Fibroblast of lung (primary cell): ENCODE measurements around the gene WNT11. TPM values are rescaled to one million over a fixed set of nuclear protein-coding genes. Genes with fewer than 3 reads are reported as not detected.

Experiments
- DNase-seq, 2 donors: peaks; one replicate each; pipeline versions ENCODE4 v3.0.0 to v3.0.0-alpha.2; 2010; ENCODE audit warnings: low read depth in 2 of 2
- H2AFZ ChIP-seq: 2 replicates; pipeline ENCODE4 v1.5.1; 2012; ENCODE audit warnings: low read length, control low read depth, inconsistent platforms
- H3K27ac ChIP-seq: 2 replicates; pipeline ENCODE4 v1.5.1; 2011; ENCODE audit warnings: low read length, control low read depth; ENCODE audit not compliant: insufficient read depth
- H3K27me3 ChIP-seq: 2 replicates; pipeline ENCODE4 v1.5.1; 2011; ENCODE audit warnings: mild to moderate bottlenecking, low read length; ENCODE audit not compliant: control insufficient read depth, insufficient read depth
- H3K36me3 ChIP-seq: 2 replicates; pipeline ENCODE4 v1.5.1; 2011; ENCODE audit warnings: low read length; ENCODE audit not compliant: control insufficient read depth, insufficient read depth
- H3K4me1 ChIP-seq: 2 replicates; pipeline ENCODE4 v1.5.1; 2011; ENCODE audit warnings: low read length; ENCODE audit not compliant: control insufficient read depth, insufficient read depth; ENCODE audit errors: extremely low read depth
- H3K4me2 ChIP-seq: 2 replicates; pipeline ENCODE4 v1.5.1; 2011; ENCODE audit warnings: low read length, control low read depth; ENCODE audit not compliant: insufficient read depth; ENCODE audit errors: extremely low read depth
- H3K4me3 ChIP-seq, 4 experiments: fragments of 200-600 bp in 1 of 4; sonication (generic) in 1 of 4; replicated peaks in 1 of 4; 2 replicates each; pipeline ENCODE4 v1.5.1; 2011 to 2016; ENCODE audit warnings: low read length in 4 of 4, low read depth in 3 of 4, mild to moderate bottlenecking in 3 of 4, control low read depth in 2 of 4, inconsistent platforms in 1 of 4, mixed read lengths in 1 of 4; ENCODE audit not compliant: insufficient read depth in 1 of 4; ENCODE audit errors: control extremely low read depth in 1 of 4
- H3K79me2 ChIP-seq: 2 replicates; pipeline ENCODE4 v1.5.1; 2012; ENCODE audit warnings: mild to moderate bottlenecking, low read length, inconsistent platforms; ENCODE audit not compliant: control insufficient read depth, insufficient read depth
- H3K9ac ChIP-seq: 2 replicates; pipeline ENCODE4 v1.5.1; 2011; ENCODE audit warnings: mild to moderate bottlenecking, low read length, control low read depth; ENCODE audit not compliant: insufficient read depth
- H3K9me3 ChIP-seq: 2 replicates; pipeline ENCODE4 v1.5.1; 2012; ENCODE audit warnings: low read depth, low read length; ENCODE audit not compliant: control insufficient read depth, insufficient read depth
- H4K20me1 ChIP-seq: 2 replicates; pipeline ENCODE4 v1.5.1; 2011; ENCODE audit warnings: low read length; ENCODE audit not compliant: control insufficient read depth, insufficient read depth; ENCODE audit errors: extremely low read depth
- CTCF ChIP-seq, 2 donors: IDR thresholded peaks in 1 of 2; conservative IDR thresholded peaks in 1 of 2; 1 replicate in 1 of 2; 2 replicates in 1 of 2; pipeline ENCODE4 v1.5.1; 2011 to 2012; ENCODE audit warnings: low read length in 2 of 2, control low read depth in 1 of 2, inconsistent platforms in 1 of 2, low read depth in 1 of 2, mild to moderate bottlenecking in 1 of 2
- EZH2 ChIP-seq: IDR thresholded peaks from 2 replicates; pipeline ENCODE4 v1.5.1; 2012; ENCODE audit warnings: low read length, control low read depth, mild to moderate bottlenecking; ENCODE audit errors: missing control alignments
- polyA plus RNA-seq, 2 donors: library from polyadenylated mRNA; depleted of rRNA in 1 of 2; stranded (reverse) in 1 of 2; unstranded in 1 of 2; fragments of >200 nt; gene quantifications; 2 replicates each; pipeline ENCODE4 v1.2.1, GENCODE V29; 2011 to 2012; ENCODE audit warnings: missing spikeins in 1 of 2
- total RNA-seq: library from RNA; depleted of rRNA; stranded (reverse); fragments of >200 nt; gene quantifications from 2 replicates; pipeline ENCODE4 v1.2.1, GENCODE V29; 2014

Gene WNT11
- total and polyA plus RNA-seq, 2 donors (not counting 1 experiment from before 2014, with no cell fraction given) = 0.07 to 0.33 TPM

GRCh38 chr11:76224461-76225121 lies 18.3 kb upstream of the WNT11 start:
- Histone ChIP-seq H4K20me1 (no peaks in the 10 kb centered on the region), H2AFZ (no peak overlapping the region)
- DNase-seq = no peak

GRCh38 chr11:76221365-76221764 lies 15.1 kb upstream of the WNT11 start:
- no peak for TF ChIP-seq CTCF (conservative IDR thresholded peaks at IDR 0.05 in 1 of 2, IDR thresholded peaks at IDR 0.05 in 1 of 2; ENCODE audit: low read depth in 1 of 2, low read length in 2 of 2)
- TF ChIP-seq EZH2 = no peak
- no peaks in the 10 kb centered on the region for H4K20me1 ChIP-seq
- no peak for DNase-seq
- no peak overlapping the region for H3K4me3 ChIP-seq
- no peaks in the 10 kb centered on the region for H3K9me3 ChIP-seq
- no peak overlapping the region for H3K4me2 ChIP-seq
- H3K27me3 ChIP-seq = peaks cover 3% of the 10 kb centered on the region
- H3K4me1 ChIP-seq = no peaks in the 10 kb centered on the region
- H3K27ac ChIP-seq = no peak overlapping the region
- H3K79me2 ChIP-seq = no peaks in the 10 kb centered on the region
- no peak overlapping the region for H3K9ac ChIP-seq
- no peak overlapping the region for H2AFZ ChIP-seq
- H3K36me3 ChIP-seq = no peaks in the 10 kb centered on the region

More at GRCh38 chr11:76224461-76225121, 18.3 kb upstream of the WNT11 start:
- no peak overlapping the region for H3K4me2 ChIP-seq
- no peak overlapping the region for H3K27ac ChIP-seq
- H3K9ac ChIP-seq = no peak overlapping the region
- TF ChIP-seq EZH2 (no peak), CTCF (conservative IDR thresholded peaks at IDR 0.05 in 1 of 2, IDR thresholded peaks at IDR 0.05 in 1 of 2; ENCODE audit: low read depth in 1 of 2, low read length in 2 of 2) (no peak)
- peaks cover 3% of the 10 kb centered on the region for H3K27me3 ChIP-seq
- H3K4me3 ChIP-seq = no peak overlapping the region
- no peaks in the 10 kb centered on the region for H3K9me3 ChIP-seq
- no peaks in the 10 kb centered on the region for H3K4me1 ChIP-seq
- H3K36me3 ChIP-seq = no peaks in the 10 kb centered on the region
- no peaks in the 10 kb centered on the region for H3K79me2 ChIP-seq

GRCh38 chr11:76219243-76219642 lies 12.9 kb upstream of the WNT11 start:
- no peak for TF ChIP-seq EZH2
- TF ChIP-seq CTCF (conservative IDR thresholded peaks at IDR 0.05 in 1 of 2, IDR thresholded peaks at IDR 0.05 in 1 of 2; ENCODE audit: low read depth in 1 of 2, low read length in 2 of 2) = no peak
- Histone ChIP-seq H3K27ac (no peak overlapping the region), H2AFZ (no peak overlapping the region), H3K79me2 (no peaks in the 10 kb centered on the region), H3K4me3 (no peak overlapping the region), H3K4me2 (no peak overlapping the region), H3K27me3 (peaks cover 3% of the 10 kb centered on the region), H3K36me3 (no peaks in the 10 kb centered on the region), H3K9ac (no peak overlapping the region), H3K4me1 (no peaks in the 10 kb centered on the region), H4K20me1 (no peaks in the 10 kb centered on the region), H3K9me3 (no peaks in the 10 kb centered on the region)
- DNase-seq = no peak
